ENCODE measurements around the gene ATXN1.

The ATXN1 gene

GRCh38 chr6:16782278-16782677, 21.0 kb upstream of the ATXN1 start:
- DNase-seq, result no peak

DNA sequence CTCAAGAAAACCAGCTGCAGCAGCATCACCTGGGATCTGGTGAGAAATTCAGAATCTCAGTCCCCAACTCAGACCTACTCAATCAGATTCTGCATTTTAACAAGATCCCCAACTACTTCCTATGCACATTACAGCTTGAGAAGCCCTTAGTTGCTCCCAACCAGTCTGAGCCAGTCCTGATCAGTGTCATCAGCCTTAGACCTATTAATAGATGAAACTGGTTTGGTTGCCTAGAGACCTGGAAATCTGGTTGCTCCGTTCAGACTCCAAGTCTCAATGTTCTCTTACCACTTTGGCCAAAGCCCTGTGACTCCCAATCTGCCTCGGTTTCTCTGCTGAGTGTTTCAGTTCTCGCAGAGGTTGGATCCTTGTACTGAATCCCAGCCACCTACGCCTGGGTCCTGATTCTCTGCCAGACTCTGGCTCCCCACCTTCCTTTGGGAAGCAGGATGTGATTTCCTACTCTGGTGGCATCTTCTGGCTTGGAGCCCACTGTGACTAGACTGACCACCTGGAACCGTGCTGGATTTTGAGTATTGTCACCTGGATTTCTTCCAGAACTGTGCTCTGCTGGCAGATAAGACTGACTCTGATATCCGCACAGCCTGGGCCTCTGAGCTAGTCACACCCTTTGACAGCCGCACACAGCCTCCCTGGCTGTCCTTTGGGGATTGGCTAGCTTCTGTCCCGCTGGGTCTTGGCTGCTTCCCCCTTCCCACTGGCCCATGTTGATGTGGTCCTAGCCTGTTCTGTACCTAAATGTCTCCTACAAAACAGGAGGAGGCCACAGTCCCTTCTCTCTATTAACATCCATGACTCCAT, 20.3 kb upstream of the ATXN1 start:
- no peak for DNase-seq

- no peak for DNase-seq
Observed at GRCh38 chr6:16778521-16778920, 17.3 kb upstream of the ATXN1 start.

DNA sequence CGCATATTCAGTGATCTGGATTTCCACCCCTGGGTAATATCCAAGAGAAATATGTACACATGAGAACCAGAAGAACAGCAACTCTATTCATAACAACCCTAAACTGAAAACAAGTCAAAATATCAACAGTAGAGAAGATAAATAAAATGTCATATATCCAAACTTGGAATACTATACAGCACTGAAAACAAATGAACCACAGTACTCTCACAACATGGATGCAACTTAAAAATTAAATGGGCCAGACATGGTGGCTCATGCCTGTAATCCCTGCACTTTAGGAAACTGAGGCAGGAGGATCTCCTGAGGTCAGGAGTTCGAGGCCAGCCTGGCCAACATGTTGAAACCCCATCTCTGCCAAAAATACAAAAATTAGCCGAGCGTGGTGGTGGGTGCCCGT, 16.5 kb upstream of the ATXN1 start:
- no peak for DNase-seq

- DNase-seq, result no peak
Observed at GRCh38 chr6:16776394-16777017, 15.2 kb upstream of the ATXN1 start.

- no peak for DNase-seq
Observed at GRCh38 chr6:16774437-16774836, 13.2 kb upstream of the ATXN1 start.

DNA sequence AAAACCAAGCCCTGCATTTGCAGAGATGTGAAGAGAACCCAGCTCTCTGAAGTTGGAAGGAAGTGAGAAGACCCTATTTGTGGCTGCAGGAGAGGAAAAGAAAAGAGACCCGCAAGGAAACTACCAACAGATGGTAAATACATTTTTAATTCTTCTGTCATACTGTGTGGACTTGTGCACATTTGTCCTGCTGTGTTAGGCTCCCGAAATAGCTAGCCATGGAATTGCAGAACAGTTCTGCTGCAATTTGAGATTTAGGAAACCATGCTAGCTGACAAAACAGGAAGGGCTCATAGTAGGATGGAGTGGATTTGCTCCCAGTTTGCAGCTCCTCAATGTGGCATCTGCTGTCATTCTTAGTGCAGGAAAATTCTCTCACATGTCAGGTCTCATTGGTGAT, 12.1 kb upstream of the ATXN1 start:
- no peak for DNase-seq

DNA sequence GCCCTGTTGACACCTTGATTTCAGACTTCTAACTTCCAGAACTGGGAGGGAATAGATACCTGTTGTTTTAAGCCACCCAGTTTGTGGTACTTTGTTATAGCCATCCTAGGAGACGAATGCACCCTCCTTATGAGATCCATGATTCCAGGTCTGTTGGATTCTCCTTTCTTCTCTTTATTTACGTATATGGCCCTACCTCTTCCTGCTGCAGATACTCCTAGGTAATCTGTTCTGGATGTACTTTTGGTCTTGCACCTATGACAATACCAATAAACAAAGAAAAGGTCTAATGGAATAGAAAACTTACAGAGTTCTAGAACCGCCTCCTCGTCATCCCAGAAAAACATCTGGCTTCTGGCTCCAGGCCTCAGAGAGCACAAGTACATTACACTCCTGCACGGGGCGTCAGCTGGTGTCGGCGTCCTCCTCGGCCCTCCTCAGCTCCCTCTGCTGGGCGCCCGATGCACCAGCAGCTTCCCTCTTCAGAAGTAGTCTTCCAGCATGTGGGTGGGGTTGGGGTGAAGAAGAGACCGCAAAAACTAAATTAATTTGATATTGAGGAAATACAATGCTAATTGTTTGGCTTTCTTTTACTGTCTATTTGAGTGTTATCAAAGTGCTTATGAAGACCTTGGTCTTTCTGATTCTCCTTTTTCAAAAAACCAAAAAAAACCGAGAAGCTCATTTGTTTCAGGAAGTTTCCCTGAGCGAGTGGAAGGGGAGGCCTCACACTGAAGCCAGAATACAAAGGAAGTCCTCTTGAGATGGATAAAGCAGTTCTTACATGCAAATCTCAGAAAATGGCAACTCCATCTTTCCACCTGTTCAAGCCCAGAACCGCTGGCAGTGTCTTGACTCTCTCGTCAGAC, 9.7 kb upstream of the ATXN1 start:
- peak; percentile 75 to 77 for DNase-seq

DNA sequence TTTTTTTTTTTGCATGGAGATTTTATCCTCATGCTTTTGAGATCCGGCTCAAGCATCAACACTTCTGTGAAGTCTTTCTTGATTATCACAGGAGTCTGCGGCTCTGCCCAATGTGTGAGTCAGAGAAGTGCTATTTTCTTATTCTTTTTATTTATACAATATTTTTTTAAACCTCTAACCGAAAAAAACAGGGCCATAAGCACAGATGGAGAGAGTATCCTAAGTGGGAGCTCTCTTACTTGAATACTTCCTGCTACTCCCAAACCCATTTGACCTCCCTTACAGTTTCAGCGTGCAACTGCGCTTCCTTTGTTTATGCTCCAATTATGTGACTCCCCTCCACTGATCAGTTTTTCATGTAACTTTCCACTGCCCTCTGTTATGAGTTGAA, 8.7 kb upstream of the ATXN1 start:
- DNase-seq, result no peak

DNA sequence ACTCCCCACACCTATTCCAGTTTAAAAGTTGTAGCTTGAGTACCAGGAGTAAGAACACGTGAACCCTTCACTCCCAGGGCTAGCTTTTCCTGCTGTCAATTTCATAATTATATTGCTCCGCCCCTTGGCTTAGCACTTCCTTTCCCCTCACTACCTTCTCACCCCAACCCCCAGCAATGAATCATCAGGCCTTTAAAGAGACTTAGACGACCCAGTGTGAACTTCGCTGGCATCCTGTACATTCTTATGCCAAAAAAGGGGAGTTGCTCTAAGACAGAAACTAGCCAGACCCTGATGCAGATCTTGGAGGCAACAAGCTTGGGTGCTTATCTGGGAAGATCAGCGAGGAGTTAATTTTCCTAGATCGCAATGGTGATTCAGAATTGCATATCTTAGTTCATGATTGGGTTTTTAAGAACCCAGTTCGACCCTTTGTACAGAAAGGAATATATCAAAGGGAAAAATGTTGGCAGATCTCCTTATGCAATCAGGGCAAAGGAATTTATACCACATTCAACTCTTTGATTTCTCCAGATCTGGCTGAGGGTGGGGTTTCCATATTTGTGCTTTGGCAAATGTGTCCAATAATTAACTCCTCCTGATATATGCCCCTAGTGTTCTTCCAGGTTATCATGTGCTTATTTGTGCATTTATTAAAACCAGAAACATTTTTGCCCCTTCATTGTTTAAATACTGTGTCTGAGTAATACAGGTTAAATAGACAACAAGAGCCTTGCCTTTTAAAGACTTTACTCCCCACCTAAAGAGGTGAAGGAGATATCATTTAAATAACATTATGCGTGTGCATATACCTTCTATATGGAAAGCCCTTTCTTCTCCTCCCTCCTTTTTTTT, 8.1 kb upstream of the ATXN1 start:
- peak; percentile 67 to 76 for DNase-seq

DNA sequence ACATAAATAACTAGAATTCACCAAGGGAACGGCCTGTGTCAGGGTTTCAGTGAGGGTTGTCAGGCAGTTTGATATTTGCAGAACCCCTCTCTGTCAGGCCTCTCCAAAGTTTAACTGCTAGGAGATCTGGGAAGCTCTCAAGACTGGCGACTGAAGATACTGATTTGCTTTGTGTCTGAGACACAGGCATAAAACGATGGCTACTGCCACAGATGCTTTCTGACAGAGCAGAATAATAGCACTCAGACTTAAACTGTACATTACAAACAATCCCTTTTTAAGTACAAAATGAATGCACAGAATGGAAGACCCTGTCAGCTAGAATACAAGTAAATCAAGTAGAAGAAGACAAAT, 7.2 kb upstream of the ATXN1 start:
- no peak for DNase-seq

DNA sequence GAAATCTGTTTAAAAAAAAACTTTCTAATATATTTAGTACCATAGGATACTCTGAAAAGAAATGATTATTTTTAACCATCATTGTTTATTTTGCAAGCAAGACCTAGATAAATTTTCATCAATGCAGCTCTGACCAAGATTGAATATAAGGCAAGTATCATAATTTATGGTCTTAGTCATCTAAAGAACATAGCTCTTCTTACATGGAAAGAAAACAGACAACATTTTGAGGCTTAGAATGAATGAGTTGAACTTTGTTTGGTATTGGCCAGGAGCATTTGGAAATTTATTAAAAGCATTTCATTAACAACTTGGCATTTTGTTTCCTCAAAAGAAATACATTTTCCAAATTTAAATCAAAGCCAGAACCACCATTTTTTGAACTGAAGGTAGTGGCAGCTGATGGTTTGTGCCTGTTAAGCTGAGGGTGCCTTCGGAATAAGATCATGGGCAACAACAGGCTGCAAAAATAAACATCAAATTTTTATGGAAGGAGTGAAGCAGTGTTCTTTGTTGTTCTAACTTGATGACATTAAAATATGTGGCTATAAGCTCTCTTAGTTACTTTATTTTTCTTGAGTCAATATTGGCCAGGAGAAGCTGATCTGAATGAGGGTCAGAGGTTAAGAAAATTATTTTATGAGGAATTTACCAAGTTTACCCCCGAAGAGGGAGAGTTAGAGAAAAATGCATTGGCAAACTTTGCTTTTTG, 6.7 kb upstream of the ATXN1 start:
- no peak for DNase-seq

DNA sequence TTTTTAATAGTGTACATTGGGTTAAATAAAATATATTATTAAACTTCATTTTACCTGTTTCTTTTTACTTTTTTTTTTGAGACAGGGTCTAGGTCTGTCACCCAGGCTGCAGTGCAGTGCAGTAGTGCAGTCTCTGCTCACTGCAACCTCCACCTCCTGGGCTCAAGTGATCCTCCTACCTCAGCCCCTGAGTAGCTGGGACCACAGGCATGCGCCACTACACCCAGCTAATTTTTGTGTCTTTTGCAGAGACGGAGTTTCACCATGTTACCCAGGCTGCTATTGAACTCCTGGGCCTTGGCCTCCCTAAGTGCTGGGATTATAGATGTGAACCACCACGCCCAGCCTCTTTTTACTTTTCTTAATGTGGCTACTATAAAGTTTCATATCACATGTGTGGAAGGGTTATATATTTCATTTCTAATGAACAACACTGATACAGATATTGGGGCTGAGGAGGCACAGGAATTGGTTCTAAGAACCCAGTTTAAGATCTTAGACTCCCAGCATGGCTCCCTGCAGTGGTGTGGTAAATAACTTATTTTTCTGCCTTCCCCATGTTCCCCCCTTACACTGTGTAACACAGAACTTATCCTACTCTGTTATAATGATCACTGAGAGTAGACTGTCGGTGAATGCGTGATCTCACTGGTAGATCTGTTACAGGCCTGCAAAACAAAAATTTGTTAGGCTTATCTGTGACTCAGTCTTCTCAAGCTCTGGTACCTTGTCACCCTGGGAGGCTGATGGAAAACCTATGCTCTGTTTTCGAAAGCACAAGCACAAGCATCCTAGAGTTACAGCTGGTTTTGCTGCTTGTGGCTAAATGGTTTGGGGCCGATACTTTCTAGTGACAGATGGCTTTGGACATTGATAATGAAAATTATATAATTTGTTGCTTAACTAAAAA, 5.8 kb upstream of the ATXN1 start:
- DNase-seq, result no peak

DNA sequence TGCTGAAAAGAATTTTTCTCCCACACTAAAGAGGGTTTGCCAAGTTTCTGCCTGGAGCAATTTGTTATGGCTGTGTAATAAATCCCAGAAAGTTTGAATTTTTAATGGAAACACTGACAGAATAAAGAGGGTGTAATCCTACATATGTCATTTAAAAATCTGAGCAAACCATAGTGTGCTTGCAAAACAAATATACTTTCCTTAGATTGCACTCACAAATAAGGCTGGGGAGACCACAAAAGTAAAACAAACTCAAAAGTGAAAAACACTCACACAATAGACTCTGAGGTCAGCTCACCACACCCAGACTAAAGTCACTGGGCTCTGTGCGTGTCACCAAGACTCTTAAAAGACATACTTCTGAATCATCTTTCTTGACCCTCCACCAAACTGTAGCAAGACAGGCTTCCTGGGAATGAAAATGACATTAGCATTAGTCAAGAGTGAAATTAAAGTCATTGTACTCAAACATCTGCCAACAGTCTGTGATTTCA, 4.8 kb upstream of the ATXN1 start:
- no peak for DNase-seq

DNA sequence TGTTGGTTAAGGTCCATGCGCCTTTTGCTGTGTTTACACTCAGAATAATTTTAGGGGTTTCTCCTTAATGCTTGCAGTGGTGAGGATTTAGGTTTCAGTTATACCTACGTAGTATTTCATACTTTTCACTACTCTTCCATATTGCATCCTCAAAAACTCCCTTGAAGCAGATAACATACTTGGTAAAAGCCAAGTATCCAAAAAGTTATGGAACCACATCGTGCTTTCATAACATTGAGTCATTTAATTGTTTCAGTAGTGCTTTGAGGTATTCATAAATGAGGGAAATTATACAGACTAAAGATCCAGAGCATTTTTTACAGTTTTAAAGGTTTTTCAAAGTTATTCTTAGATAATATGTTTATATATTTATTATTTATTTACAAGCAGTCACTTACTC, 4.0 kb upstream of the ATXN1 start:
- no peak for DNase-seq

DNA sequence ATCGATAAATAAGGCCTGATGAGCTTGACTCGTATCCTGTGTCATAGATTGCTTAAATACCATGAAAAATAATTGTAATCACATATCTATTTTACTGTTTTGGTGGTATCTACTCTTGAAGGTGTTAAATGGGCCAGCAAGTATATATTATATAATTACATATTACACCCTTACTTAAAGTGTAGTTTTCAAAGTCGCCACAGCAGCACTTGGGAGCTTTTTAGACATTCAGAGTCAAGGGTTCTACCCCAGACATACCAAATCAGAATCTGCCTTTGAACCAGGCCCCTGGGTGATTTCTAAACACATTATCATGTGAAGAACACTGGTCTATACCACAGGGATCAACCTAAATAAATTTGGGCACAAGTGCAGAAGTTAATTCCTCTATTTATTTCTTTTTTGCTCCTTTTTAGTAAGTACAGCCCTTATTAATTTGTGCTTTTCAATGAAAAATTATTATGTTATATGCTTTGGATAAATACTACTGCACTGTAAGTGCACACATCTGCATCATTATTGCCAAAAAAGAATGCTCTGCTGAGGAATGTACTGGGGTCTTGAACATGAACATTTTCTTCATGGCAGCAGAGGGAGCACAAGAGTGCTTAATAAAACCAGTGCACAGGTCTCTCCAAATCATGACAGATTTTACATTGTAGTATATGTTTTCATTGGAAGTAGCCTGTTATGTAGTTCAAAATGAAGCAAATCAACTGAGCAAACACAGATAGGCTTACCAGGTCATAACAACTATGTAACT, 3.1 kb upstream of the ATXN1 start:
- DNase-seq, result no peak

GRCh38 chr6:16762550-16763477, 1.6 kb upstream of the ATXN1 start:
- DNase-seq, result peak; percentile 45 to 54

DNA sequence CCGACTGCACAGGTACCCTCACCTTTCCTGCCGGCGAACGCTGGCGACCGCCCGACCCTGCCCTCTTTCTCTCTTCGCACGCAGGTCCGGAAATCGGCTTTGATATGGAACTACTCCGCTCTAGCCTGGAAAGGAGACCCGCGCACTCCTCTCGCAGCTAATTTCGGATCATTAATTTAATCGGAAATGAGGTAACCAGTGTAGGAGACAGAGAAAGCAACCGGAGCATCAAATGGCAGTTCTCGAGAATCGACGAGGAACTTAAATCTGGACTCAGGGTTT, 949 bp upstream of the ATXN1 start:
- no peak for DNase-seq
